Dedifferentiated amniotic fluid mesenchymal stem cell (primary cell): ENCODE data around the gene DNAJC30.
"Not testable (repeated sequence)": the region's sequence is repeated elsewhere in the genome, so short reads cannot be mapped to it uniquely, and the experiment has no call there.

Experiments used
- DNase-seq: peaks from one replicate; pipeline ENCODE4 v3.0.0-alpha.2; 2016; ENCODE audit errors: extremely low spot score

The DNAJC30 gene

GRCh38 chr7:73683056-73683787, at the start of gene DNAJC30, which contains the start of gene BUD23:
DNAJC30 (minus strand) TSS chr7:73683453; CDS start chr7:73683423, 30 bp downstream.
BUD23 (plus strand) TSS chr7:73683597; CDS start chr7:73683626, 29 bp downstream.
- peak; percentile 94 for DNase-seq

GRCh38 chr7:73732397-73732796, 49.1 kb upstream of the DNAJC30 start:
- DNase-seq = no peak

DNA sequence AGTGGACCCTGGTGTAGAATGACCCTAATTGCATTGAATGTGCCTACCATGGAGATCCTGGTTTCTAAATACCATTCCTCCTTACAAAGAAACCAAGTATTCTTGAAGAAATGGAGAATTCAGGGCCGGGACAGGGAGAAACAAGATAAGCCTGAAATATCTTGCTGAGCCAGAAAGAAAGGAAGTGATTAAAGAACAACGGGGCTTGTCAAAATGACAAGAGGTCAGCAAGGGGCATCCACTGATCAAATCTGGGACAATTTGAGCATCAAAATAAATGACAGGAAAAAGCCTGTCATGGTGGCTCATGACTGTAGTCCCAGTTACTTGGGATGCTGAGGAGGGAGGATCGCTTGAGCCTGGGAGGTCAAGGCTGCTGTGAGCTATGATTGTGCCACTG, 47.2 kb upstream of the DNAJC30 start:
- no peak for DNase-seq

DNA sequence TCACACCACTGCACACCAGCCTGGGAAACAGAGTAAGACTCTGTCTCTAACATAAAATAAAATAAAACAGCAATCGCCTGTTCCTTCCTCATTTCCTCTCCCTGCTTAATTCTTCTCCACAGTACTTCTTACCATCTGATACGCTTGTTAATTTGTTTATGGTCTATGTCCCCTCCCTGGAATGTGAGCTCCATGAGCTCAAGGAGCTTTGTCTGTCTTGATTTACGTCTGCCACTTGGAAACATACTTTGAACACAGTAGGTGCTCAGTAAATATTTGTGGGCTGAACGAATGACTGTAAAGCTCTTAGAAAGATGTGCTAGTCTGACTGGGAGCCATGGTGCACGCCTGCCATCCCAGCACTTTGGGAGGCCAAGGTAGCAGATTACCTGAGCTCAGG, 45.3 kb upstream of the DNAJC30 start:
- no peak for DNase-seq

- no peak for DNase-seq
Measured at GRCh38 chr7:73727952-73728351, 44.7 kb upstream of the DNAJC30 start.

- DNase-seq = no peak
Measured at GRCh38 chr7:73726083-73726466, 42.8 kb upstream of the DNAJC30 start.

- DNase-seq = no peak
Measured at GRCh38 chr7:73723813-73724212, 40.6 kb upstream of the DNAJC30 start.

- DNase-seq = no peak
Measured at GRCh38 chr7:73722785-73723184, 39.5 kb upstream of the DNAJC30 start.

GRCh38 chr7:73722182-73722581, 38.9 kb upstream of the DNAJC30 start:
- not testable (repeated sequence) for DNase-seq

GRCh38 chr7:73721377-73721817, 38.1 kb upstream of the DNAJC30 start:
- DNase-seq = no peak

DNA sequence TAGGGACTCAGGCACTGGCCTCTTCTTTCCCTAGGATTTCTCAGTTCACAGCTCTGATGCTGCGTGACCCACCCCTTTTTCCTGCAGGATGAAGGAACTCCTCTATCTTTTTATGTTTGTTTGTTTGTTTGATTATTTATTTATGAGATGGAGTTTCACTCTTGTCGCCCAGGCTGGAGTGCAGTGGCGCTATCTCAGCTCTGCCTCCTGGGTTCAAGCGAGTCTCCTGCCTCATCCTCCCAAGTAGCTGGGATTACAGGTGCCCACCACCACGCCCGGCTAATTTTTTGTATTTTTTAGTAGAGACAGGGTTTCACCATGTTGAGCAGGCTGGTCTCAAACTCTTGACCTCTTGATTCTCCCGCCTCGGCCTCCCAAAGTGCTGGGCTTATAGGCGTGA, 37.2 kb upstream of the DNAJC30 start:
- DNase-seq = not testable (repeated sequence)

- no peak for DNase-seq
Measured at GRCh38 chr7:73719806-73720169, 36.5 kb upstream of the DNAJC30 start.

GRCh38 chr7:73718905-73719805, 35.9 kb upstream of the DNAJC30 start, which contains the start of gene STX1A:
STX1A (minus strand) TSS chr7:73719669; CDS start chr7:73719631, 38 bp downstream.
- DNase-seq = peak; percentile 57

DNA sequence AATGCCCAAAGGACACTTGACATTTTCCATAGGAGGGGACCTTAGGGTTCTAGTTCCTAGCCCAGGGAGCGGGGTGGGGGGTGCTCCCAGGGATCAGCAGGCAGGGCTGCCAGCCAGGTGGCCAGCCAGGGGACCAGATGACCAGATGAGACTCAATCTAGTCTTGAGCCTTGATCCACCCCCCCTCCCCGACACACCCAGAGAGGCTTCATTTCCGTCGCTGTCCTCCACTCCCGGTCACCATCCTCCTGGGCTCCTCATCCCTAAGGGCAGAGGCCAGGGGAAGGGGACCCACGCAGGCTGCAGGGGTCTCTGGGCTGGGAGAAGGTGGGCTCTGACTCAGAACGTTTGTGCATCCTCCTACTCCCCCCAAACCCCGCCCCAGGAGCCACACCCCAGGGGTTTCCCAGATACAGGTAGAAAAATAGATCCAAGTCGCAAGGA, 35.2 kb upstream of the DNAJC30 start:
- no peak for DNase-seq

DNA sequence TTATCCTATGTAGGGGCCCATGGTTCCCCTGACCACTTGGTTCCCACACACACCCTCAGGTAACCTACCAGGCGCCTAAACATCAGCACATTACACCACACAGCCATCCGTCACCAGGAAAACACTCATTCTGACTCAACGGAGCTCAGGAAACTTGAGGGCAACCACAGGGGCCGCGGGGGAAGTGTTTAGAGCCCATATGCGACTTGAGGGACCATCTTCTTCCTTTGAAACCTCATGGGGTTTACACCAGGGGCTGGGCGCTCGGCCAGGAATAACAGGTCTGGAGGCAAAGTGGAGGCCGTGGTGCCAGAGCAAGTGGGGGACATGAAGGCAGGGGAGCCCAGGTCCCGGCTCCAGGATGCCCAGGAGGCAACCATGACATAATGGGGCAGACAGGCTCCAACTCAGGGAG, 34.7 kb upstream of the DNAJC30 start:
- DNase-seq = peak; percentile 49

DNA sequence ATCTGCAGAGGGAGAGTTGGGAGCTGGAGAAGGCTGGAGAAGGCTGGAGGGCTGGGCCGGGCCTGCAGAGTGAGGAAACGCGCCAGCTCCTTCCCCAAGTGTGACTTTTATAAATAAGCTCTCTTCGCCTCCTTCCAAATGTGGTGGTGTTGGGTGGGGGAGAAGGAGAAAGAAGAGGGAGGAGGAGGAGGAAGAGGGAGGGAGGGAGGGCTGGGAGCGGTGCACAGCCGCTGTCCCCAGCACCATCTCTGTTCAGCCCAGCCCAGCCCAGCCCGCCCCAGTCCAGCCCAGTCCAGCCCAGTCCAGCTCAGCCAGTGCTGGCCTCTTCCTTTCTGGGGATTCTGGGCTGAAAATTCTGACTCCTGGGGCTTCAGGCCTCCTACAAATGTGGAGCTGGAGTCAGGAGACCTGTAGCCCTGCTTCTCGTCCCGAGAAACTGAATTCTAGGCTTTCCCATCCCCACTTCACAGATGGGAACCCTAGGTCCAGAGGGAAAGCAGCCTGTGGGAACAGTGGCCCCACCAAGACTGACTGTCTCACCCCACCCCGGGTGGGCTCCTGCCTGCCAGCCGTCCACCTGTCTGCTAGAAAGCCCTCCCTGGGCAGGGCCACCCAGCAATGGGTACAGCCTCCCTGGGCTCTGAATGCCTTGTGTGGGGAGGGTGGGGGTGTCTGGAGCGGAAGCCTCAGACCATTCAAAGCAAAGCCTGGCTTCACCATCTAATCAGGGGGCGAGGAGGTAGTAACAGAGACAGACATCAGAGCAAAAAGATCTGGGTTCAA, 34.0 kb upstream of the DNAJC30 start:
- DNase-seq = no peak

GRCh38 chr7:73716318-73716890, 33.2 kb upstream of the DNAJC30 start:
- no peak for DNase-seq

DNA sequence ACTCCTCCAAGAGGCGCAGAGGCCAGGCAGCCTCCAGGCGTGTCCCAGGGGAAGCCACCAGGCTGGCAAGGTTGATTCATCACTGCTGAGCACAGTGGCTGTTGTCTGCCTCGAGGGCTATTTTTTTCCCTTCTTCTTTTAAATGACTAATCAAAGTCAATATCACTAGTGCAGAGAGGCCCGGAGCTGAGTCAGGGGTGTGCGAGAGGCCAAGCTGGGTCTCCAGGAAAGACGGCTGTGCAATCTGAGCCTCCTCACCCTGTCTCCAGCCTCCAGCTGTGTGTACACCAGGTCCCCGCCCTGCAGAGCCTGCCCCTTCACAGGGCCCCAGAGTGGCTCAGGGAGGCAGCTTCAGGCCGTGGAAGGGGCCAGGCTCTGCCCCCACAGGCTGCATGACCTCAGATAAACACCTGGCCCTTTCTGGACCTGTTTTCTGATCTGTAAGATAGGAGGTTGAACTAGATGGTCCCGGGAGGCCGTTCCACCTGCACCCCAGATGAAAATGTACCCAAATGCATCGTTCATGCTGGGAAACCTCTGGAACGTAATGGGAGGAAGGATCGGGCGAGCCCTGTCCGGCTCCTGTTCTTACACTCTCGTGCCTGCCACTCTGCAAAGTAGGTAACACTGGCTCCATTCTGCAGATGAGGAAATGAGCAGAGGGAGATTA, 32.5 kb upstream of the DNAJC30 start:
- DNase-seq = peak; percentile 93

DNA sequence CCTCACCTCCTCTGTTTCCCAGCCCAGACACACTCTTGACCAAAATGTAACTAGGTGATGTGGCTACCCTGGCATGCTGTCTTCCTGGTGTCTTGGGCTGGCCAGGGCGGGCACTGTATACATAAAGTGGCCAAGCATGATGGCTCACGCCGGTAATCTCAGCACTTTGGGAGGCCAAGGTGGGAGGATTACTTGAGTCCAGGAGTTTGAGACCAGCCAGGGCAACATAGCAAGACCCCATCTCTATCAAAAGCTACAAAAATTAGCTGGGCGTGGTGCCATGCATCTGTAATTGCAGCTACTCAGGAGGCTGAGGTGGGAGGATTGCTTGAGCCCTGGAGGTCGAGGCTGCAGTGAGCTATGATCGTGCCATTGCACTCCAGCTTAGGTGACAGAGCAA, 30.1 kb upstream of the DNAJC30 start:
- not testable (repeated sequence) for DNase-seq

DNA sequence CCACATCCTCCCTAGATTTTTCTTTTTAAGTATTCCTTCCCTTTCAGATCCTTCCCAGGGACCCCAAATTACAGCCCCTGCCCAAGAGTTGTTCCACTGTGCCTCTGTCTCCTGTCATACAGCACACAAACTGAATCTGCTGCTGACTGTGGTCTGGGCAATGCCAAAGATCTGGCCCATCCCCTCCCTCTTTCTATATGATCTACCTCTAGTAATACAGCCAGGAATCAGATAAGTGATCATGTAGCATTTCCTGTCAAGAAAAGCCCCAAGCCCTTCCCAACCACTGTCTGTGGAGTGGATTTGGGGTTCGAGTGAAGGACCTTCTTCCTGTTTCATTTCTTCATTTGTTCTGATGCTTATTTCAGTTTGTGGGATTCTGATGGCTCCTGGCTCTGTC, 29.5 kb upstream of the DNAJC30 start:
- DNase-seq = no peak
